Posterior vena cava (tissue), 2 donors: Measurements from ENCODE around the gene PAM. TPM values are rescaled to one million over a fixed set of nuclear protein-coding genes. Genes with fewer than 3 reads are reported as not detected.
"Not testable (repeated sequence)": the region's sequence is repeated elsewhere in the genome, so short reads cannot be mapped to it uniquely, and the experiment has no call there.

ENCODE experiments used
- DNase-seq: peaks from one replicate; pipeline ENCODE4 v3.0.0-alpha.2; 2020; ENCODE audit warnings: low spot score
- intact Hi-C, 2 donors: fragments of 100-400 bp; cut with DNase I; formaldehyde crosslinking; loops; one replicate each; pipeline versions ENCODE4 v1.14.1 to v1.14.2; 2022 to 2023
- total RNA-seq, 2 donors: library from RNA; stranded (reverse); fragmentation: NEBNext Ultra II Directional; extraction: Animal tissue kit (Norgen Biotek cat#: 25700); gene quantifications; one replicate each; pipeline ENCODE4 v1.2.1, GENCODE V29; 2021
- donor health status: DM: yes; HTN: yes; CAD: no.
- donor health status: DM: yes; HTN: yes; CAD: no.

PAM gene
- total RNA-seq, 2 donors from 2014 or later: 340 to 357 TPM

GRCh38 chr5:102956599-102956998 lies 201.5 kb downstream of the PAM start:
- intact Hi-C loops: loop anchor here in 1 of 2 donors (10.0 kb wide), 1 partner anchor 172 kb away; no protein-coding TSS in a partner anchor
- no peak for DNase-seq

- no peak for DNase-seq
- intact Hi-C loops: loop anchor here in 1 of 2 donors (10.0 kb wide), 1 partner anchor 172 kb away; no protein-coding TSS in a partner anchor
These were observed 202.0 kb downstream of the PAM start for GRCh38 chr5:102957141-102957540.

DNA sequence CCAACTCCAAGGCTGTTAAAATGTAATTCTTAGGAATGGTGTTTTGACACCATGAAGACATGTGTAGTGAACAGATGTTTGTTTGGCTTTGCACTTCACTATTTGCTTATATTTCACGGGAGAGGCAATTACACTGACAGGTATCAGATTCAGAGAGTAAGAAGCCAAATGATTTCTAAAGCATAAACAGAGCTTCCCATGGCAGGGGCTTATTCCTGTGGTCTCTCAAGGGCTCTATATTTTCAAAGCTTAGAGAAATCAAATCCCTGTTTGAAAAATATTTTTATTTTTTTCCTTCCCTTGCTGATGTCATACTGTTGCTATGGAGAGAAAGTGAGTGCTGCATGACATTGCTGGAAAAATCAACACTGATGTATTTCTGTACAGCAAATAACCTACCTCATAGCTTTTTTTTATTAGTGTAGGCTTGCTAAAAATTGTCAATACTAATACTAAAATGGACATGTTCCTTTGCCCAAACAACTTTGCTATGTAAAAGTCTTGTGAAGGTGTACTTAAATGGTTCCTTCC lies 203.4 kb downstream of the PAM start:
- no peak for DNase-seq
- intact Hi-C loops: loop anchor here in 1 of 2 donors (10.0 kb wide), 1 partner anchor 174 kb away; no protein-coding TSS in a partner anchor

GRCh38 chr5:102959055-102959454 lies 203.9 kb downstream of the PAM start:
- no peak for DNase-seq
- intact Hi-C loops: loop anchor here in 1 of 2 donors (10.0 kb wide), 1 partner anchor 174 kb away; no protein-coding TSS in a partner anchor

DNA sequence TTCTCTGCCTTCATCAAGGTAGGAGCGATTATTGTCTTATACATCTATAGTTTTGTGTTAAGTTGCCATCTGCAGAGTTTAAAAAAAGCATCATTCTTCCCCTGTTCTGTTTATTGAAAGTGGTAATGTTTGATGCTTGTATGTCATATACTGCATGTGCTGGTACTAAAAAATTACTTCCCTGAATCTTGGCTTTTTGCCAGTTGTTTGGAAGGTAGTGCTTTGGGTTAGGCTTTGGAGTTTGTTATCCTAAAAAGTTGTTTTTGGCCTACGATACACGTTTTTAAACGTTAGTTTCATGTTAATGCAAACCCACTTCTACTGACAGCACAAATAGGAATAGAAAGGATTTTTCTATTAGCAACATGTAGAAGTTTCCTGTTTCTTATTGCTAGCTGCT lies 206.6 kb downstream of the PAM start:
- DNase-seq: no peak
- intact Hi-C loops: no loop called here

- intact Hi-C loops: no loop called here
- DNase-seq: no peak
These were observed 210.5 kb downstream of the PAM start for GRCh38 chr5:102965653-102966052.

- DNase-seq: no peak
- intact Hi-C loops: loop anchor here in 1 of 2 donors (10.0 kb wide), 1 partner anchor 215 kb away; the partner anchor contains the start of gene PAM
These were observed 214.5 kb downstream of the PAM start for GRCh38 chr5:102969641-102970040.

- intact Hi-C loops: loop anchor here in 1 of 2 donors (10.0 kb wide), 1 partner anchor 217 kb away; the partner anchor contains the start of gene PAM
- no peak for DNase-seq
These were observed 216.7 kb downstream of the PAM start for GRCh38 chr5:102971676-102972293.

GRCh38 chr5:102974177-102974576 lies 219.1 kb downstream of the PAM start:
- intact Hi-C loops: loop anchor here in 1 of 2 donors (10.0 kb wide), 1 partner anchor 219 kb away; the partner anchor contains the start of gene PAM
- DNase-seq: no peak

DNA sequence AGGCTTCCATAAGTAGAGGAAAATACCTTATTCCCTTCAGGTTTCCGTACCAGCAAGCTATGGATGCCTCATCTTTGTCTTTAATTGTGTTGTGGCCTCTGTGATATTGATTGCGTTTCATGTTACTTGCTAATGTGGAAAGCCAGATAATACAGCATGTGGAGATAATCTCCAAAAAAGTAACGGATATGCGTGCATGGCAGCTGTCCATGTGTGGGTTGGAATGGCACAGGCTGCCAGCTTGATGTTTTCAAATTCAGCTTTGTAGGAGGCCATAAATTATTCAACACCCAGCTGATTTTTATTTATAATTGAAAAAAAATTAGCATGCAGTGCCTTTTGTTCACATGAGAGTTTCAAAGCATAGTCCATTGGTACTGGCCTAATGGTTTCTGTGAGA lies 219.9 kb downstream of the PAM start:
- no peak for DNase-seq
- intact Hi-C loops: loop anchor here in 1 of 2 donors (10.0 kb wide), 1 partner anchor 220 kb away; the partner anchor contains the start of gene PAM

GRCh38 chr5:102975457-102976182 lies 220.5 kb downstream of the PAM start:
- intact Hi-C loops: loop anchor here in 1 of 2 donors (10.0 kb wide), 1 partner anchor 221 kb away; the partner anchor contains the start of gene PAM
- DNase-seq: no peak

GRCh38 chr5:102981957-102982635 lies 227.0 kb downstream of the PAM start:
- intact Hi-C loops: no loop called here
- no peak for DNase-seq

DNA sequence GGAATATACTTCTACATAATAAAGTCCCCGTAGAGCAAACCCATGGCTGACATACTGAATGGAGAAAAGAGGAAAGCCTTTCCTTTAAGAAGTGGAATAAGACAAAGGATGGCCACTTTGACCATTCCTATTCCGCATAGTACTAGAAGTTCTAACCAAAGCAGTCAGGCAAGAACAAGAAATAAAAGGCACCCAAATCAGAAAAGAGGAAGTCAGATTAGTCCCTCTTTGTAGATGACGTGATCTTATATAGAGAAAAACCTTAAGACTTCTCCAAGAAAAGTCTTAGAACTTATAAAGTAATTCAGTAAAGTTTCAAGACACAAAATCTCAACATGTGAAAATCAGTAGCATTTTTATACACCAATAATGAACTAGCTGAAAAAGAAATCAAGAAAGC lies 231.0 kb downstream of the PAM start:
- intact Hi-C loops: no loop called here
- no peak for DNase-seq

- no peak for DNase-seq
- intact Hi-C loops: no loop called here
These were observed 233.4 kb downstream of the PAM start for GRCh38 chr5:102988459-102988858.

DNA sequence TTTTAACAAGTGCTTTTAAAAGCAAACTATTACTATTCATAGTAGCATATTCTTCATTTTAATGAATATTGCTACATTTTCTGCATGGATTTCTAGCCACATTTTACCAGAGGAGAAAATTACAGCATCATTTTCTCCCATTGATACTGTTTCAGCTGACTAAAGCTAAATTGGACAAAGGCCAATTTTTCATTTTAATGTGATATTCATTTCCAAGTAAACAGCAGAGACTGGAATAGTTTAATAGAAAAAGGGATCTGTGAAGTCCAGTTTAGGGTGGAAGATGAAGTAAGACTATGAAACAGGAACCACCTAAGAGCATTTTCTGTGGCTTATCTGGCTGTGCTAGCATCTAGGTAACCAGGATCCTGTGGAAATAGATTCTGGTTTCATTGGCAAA lies 236.7 kb downstream of the PAM start:
- intact Hi-C loops: no loop called here
- DNase-seq: no peak

DNA sequence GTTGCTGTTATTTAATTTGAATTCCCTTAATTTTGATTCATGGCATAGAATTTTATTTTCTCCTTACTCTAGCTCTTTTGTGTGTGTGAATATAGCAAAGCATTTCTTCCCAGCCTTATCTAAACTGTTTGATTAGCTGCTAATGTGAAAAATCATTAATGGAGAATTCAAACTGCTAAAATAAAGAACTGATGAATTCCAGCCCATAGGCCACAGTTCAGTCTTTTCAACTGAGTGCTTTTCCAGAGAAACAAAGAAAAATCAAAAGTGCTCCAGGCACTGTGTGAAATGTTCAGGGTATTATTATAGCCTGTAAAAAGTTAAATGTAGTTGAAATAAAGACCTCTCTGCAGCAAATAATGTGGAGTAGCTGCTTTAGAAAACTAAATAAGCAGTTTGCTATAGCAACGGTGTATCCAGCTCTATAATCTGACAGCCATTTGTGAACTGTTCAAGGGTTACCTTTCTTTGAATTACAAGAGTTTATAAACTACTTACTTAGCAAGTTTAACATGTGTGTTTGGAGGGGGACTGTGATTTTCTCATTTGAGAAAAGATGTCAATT lies 241.0 kb downstream of the PAM start:
- no peak for DNase-seq
- intact Hi-C loops: no loop called here

- intact Hi-C loops: no loop called here
- no peak for DNase-seq
These were observed 243.1 kb downstream of the PAM start for GRCh38 chr5:102998224-102998623.

- intact Hi-C loops: no loop called here
- DNase-seq: no peak
These were observed 244.1 kb downstream of the PAM start for GRCh38 chr5:102999191-102999590.

GRCh38 chr5:102999621-103000020 lies 244.5 kb downstream of the PAM start:
- DNase-seq, intact Hi-C loops: not testable (repeated sequence)
